Hematopoietic multipotent progenitor cell treated with erythropoietin and hydrocortisone succinate and interleukin-3 and kit ligand, for 4 days (in vitro differentiated cells): ENCODE data around the gene PHLDA2.
"Not testable (repeated sequence)": the region's sequence is repeated elsewhere in the genome, so short reads cannot be mapped to it uniquely, and the experiment has no call there.

Experiments used
- DNase-seq: peaks from one replicate; pipeline ENCODE4 v3.0.0-alpha.2; 2015

Gene PHLDA2

DNA sequence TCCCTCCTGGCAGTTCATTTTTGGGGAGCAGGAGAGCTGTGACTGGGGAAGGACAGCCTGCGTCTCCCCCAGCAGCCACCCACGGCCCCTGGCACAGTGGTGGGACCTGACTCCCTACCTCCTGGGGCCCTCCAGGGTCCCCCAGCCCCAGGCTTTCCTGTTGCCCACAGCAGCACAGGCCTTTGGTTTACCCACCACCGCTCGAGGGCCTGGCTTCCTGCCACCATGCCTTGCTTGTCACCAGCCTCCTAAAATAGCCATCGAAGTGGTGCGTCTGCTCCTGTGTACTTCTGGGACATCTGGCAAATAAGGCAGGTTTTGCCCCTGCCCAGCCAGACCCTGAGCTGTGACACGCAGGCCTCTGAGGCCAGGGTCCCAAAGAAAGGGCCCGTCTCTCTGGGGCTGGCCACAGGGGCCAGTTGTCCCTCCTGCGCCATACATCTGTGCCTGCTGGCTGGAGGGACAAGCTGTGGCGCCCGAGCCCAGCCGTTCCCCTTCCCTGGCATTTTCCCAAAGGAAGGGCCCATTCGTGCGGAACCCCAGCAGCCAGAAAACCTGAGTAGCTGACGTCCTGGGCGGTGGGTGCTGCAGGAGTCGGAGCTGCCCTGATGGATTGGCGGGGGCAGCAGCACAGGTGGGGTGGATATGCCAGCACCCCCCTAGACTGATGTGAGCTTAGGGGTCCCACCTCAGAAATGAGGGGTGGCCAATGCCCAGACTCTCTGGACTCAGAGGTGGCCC lies 14.6 kb downstream of the PHLDA2 start:
- peak; percentile 63 for DNase-seq

DNA sequence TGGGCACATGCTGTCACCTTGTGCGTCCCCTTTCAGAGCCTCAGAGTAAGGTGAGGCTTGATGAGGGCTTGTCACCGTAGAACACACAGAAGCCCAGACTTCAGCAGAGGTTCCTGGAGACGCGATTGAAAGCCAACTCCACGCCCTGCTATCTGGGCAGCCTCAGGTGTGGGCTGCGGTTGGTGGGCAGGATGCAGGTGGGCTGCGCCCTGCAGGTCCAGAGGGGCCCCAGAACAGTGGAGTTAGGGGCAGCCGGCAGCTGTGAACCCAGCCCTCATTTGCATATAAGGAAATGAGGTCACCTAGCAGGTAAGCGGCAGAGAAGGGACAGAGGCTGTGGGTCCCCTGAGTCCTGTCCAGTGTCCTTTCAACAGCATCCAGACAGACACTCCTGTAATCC lies 15.4 kb downstream of the PHLDA2 start:
- no peak for DNase-seq

DNA sequence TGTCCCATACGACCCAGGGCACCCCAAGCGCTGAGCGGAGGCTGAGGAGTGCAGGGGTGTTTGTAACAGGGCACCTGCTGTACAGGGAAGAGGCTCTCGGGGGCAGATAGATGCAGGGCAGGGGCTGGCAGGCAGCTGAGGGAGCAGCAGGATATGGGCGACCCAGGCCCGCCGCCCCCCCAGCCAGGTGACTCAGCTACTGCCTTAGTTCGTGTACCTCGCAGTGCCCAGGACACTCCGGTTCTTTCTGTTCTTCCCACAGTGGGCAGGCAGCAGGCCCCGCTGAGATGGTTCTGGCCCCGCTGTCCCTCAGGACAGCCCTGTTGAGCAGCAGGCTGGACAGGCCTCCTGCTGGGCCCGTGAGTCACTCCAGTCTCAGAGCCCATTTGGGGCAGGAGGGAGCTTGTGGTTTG lies 16.2 kb downstream of the PHLDA2 start:
- DNase-seq = no peak

DNA sequence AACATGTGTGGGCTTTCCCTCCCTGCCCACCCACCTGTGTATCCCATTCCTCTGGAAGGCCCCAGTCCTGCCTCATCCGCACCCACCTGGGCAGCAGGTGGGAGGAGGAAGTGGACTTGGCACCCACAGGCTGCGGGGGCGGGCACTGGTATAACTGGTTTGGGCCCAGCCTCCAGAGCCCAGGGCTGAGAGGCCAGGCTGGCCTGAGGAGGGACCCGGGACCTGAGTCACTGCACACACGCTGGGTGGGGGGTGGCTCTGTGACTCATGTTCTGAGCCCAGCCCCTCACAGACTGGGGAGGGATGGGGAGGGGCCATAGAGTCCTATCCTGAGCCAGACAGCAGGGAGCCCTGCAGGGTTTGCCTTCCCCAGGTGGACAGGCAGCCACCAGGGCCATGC lies 16.7 kb downstream of the PHLDA2 start:
- DNase-seq = no peak

DNA sequence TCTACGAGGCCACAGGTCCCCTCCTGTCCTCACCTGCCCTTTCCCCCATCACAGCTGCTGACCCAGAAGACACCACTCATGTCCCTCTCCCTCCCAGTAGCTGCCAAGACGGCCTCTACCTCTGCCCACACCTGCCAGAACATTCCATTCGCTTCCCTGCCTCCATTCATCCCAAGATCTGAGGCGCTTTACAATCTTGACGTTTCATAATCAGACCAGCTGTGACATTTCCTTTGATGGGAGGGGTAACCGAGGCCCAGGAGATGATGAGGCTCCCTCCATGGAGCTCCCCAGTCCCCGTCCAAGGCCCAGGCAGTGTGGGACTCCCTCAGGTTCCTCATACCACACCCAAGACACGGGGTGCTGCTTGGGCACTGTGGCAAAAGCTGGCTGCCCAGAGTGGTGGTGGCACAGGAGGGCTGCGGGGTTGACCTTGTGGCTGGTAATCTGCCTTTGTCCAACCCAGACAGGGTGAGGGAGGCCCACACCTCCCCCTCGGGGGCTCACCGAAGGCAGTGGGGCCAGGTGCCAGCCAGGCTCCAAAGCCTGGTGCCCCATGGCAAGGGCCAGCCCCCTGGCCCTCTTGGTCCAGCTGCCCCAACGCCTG lies 17.3 kb downstream of the PHLDA2 start:
- no peak for DNase-seq

DNA sequence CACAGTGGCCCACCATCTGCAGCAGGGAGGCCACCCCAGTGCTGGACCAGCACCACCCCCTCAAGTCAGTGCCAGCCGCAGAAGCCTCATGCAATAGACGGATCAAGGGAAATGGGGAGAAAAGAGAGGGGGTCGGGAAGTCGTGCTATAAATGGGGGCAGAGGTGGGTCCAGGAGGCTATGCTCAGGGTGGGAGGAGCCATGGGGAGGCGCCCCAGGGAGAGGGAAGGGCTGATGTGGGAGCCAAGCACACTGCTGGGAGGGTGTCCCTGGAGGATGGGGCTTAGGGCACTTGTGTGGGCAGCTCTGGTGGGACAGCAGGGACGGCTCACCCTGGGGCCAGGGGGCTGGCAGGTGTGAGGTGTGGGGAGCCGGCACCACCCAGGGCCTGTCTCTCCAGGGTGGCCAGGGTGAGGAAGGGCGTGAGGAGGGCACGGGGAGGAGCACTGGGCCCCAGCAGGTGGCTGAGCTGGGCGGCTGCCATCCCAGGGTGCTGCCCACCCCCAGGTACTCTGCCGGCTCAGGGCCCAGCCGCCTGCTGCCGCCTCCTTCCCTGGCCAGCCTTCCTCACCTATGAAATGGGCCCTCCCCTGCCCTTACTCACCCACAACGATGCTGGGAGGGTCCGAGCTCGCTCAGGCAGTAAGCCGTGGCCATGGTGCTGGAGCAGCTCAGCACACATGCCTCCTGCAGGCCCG lies 18.0 kb downstream of the PHLDA2 start:
- DNase-seq = no peak

DNA sequence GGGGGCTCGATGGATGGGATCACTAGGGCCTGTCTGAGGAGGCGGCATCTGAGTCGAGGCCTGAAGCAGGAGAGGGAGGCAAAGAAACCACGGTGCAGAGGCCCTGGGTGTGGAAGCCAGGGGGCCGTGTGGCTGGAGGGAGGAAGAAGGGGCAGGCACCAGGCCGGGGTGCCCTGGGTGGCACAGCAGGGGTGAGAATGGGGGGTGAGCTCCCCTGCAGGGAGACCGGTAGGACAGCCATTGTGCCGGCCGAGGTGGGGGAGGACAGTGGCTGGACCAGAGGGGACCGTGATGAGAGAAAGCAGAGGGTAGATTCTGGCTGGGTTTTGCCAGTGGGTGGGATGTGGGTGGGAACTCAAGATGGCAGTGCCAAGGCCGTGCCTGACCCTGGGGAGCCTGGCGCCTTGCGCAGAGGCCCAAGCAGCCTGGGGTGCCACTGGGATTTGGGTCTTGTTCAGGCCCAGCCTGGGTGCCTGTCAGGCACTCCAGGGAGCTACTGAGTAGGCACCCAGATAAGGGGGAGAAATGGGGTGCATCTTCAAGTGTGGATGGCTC lies 18.7 kb downstream of the PHLDA2 start:
- no peak for DNase-seq

DNA sequence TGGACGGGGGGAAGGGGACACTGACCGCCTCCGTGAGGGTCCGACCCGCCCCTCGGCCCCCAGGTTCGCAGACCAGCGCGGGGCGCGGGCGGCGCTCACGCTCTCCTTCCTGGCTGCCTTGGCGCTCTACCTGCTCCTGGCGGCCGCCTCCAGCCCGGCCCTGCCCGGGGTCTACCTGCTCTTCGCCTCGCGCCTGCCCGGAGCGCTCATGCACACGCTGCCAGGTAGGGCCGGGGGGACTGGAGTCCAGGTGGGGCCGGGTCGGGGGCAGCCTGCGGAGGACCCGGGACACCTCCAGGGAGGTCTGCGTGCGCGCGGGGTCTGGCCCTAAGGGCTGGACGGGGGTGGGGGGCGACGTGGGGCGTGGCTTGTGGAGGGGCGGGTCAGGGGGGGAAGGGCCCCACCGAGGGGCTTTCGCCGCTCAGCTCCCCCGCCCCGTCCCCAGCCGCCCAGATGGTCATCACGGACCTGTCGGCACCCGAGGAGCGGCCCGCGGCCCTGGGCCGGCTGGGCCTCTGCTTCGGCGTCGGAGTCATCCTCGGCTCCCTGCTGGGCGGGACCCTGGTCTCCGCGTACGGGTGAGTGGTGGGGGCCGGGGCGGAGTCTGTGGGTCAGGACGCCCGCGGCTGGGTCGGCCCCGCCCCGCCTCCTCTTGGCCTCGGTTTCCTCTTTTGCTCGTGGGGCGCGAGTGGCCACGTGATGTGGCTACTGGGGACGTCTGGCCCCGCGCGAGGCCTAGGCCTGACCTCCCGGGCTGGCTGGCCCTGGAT lies 19.9 kb downstream of the PHLDA2 start:
- DNase-seq = no peak

DNA sequence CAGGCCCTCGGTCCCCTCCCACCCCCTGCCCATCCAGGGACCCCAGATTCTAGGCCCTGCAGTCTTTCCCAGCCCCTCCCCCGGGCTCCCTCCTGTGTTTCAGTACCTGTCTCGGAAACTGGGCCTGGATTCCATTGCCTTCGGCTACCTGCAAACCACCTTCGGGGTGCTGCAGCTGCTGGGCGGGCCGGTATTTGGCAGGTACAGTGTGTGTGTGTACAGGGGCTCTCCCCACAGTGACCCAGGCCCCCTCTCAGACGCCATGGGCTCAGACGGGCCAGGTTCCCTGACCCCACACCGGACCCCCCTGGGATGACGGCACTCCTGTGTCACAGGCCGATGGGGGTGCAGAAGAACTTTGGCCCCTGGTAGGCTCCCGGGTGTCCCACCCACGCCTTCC lies 21.1 kb downstream of the PHLDA2 start:
- no peak for DNase-seq

DNA sequence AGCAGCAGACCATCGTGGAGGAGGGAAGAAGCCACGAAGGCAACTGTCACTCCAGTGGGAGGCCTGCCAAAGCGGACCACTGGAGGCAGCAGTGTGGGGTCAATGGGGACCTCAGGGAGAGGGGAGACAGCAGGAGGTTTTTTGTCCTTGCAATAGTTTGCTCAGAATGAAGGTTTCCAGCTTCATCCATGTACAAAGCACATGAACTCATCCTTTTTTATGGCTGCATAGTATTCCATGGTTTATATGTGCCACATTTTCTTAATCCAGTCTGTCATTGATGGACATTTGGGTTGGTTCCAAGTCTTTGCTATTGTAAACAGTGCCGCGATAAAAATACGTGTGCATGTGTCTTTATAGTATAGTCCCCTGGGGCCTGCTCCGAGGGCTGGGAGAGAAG lies 23.9 kb downstream of the PHLDA2 start:
- not testable (repeated sequence) for DNase-seq

DNA sequence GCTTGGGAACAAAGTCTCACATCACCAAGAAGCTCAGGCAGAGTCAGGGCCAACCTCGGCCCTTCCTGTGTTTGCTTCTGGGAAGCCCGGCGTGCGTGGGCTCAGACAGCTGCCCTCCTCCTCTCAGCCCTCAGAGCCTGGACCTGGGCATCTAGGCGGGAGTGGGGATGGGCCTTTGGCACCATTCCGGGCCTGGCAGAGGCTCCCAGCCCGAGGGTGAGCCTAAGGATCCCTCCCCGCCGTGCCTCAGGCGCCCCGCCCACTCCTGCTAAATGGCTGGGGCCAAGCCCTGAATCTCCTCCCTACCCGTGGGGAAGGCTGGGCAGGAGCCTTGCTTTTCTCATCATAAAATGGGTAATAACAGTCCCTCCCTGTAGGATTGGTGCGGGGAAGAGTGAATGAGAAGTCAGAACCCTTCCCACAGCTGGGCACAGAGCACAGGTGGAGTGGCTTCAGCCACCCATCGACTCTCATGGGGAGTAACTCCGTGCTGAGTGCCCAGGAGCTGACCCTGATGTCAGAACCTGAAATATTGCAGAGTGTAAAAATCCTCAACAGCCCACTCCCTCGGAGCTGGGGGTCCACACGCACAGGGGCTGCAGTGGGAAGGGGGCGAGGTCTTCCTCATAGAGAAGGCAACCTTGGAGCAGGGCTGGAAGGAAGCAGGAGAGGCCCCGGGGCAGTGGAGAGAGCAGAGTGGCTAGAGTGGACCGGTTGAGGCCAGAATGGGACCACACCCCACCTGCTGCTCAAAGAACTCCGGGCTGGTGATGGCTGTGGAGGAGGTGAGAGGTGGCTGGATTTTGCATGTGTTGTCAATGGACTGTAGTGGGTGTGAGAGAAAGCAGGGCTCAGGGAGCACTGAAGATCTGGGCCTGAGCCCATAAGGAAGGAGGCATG lies 24.8 kb downstream of the PHLDA2 start:
- no peak for DNase-seq

DNA sequence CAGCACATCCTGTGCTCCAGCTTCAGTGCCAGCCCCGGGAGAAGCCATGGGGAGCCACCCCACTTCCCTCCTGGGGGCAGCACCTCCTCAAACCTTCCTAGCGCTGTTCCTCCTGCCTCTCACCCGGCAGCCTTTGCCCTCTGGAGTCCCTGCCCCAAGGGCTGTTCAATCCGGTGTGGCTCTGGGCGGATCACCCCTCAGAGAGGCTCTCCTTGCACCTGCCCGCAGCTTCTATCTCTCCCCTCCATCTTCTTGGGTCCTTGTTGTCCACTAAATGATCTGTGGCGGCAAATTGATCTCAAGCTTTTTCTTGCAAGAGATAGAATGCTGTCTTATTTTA lies 25.6 kb downstream of the PHLDA2 start:
- no peak for DNase-seq

DNA sequence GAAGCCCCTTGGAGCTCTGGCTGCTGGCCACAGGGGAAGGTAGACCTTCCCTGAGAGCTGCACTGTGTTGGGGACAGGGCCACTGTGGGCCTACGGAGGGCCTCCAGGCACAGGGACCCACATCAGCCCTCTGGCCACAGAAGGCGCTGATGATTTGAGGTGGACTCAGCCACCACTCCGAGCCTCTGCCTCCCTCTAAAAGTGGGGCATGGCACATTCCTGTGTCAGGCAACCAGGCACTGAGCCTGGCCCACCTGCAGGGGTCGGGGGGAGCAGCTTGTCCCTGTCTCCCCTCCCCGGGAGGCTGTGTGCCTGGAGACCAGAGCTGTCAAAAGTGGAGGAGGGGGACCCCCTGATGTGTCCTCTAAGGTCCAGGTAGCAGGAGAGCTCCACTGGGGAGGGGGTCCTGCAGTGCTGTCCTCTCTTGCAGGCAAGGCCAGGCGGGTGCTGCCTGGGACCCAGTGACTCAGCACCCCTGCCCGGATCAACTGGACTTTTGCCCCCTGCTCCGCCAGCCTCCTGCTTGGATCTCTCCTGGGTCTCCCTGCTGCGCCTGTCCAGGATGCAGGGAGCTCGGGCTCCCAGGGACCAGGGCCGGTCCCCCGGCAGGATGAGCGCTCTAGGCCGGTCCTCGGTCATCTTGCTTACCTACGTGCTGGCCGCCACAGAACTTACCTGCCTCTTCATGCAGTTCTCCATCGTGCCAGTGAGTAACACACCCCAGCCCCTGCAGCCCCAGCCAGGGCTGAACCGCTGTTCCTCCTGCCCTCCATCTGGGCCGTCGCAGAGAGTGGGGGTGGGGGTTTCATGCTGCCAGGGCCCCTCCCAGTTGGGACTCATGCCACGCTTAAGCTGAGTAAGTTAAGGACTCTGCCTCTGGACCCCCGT lies 26.2 kb downstream of the PHLDA2 start:
- no peak for DNase-seq

DNA sequence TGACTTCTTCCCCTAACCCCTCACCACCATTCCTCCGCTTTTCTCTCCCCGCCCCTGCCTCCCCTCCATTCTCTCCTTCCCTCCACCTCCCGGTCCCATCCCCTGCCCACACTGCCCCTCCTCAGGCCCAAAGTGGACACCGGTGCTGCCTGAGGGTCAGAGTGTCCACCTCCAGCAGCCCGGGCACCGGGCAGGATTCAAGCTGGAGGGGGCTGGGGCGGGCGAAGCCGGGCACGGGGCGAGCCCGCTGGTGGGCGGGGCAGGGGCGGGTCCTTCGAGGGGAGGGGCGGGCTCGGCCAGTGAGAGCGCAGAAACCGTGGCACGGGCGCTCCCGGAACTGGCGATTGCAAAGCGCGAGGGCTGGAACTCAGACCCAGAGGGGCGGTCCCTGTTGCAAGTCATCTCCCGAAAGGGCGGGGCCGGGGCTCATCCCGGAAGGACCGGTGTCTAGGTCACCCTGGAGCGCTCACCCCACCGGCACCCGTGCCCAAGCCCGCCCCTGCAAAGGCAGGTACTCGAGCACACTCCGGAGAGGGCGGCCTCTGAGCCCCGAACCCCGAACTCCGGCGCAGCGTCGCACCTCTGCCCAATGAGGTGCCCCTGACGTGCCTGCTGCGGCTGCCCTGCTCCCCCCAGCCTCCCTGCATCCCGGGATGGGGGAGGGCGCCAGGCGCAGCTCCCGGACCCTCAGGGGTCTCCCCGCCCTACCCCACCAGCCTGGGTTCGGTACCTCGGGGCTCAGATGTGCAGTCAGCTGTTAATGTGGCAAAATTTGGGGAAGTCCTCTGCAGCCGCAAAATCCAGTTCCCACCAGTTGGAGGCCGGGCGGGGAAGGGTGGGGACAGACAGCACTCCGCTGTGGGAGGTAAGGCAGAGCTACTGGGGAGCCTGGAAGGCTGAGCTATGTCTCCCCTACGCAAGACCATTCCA lies 27.1 kb downstream of the PHLDA2 start:
- peak; percentile 98 for DNase-seq

DNA sequence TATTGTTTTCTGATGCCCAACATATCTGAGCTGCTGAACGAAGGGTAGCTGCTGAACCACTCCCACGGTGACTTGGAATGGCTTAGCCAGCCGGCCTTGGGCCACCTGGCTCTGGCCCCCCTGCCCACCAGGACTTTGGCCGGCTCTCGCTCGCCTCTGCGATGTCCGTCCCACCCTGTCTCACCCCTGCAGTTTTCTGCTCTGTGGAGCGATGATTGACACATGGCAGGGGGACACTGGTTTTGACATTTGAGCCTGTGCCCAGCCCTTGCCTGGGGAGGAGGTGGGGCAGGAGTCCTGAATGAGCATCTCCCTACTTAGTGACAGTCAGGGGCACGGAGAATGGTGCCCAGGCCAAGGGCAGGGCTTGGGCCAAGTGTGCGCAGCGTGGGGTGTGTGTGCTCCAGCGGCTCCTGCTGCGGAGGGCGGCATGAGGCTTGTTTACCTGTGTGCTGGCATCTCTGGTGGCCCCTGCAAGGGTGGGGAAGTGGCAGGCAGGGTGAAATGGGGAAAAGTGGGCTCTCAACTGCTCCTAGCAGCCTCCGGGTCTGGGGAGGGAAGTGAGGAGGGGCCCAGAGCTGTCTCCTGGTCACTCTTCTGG lies 27.9 kb downstream of the PHLDA2 start:
- DNase-seq = no peak

DNA sequence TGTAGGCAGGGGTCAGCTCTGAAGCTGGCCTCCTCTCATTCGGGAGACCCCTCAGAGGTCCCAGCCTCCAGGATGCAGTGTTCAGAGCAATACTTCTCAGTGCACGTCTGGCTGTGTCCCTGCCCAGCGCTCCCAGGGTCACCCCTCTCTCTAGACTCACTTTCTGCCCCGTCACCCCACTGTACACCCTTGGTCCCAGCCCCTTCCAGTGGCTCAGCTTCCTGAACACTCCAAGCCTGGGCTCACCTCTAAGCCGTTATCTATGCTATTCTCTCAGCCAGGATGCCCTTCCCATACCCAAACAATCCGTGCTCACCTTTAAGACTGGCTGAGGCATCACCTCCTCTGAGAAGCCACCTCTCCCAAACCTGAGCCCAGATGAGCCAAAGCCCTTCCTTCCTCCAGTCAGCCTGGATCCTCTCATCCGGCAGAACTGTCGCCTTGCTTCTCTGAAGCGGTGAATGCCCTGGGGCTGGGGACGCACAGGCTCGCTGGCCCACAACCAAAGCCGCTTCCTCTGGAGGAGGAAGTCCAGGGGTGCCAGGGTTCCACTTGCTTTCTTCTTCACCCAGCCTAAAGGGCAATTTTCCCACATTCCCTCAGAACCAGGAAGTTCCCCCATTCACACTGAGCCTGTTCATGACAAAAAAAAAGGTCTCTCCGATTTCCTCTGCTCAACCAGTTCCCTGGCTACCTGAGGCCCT lies 30.0 kb downstream of the PHLDA2 start:
- DNase-seq = peak; percentile 44

DNA sequence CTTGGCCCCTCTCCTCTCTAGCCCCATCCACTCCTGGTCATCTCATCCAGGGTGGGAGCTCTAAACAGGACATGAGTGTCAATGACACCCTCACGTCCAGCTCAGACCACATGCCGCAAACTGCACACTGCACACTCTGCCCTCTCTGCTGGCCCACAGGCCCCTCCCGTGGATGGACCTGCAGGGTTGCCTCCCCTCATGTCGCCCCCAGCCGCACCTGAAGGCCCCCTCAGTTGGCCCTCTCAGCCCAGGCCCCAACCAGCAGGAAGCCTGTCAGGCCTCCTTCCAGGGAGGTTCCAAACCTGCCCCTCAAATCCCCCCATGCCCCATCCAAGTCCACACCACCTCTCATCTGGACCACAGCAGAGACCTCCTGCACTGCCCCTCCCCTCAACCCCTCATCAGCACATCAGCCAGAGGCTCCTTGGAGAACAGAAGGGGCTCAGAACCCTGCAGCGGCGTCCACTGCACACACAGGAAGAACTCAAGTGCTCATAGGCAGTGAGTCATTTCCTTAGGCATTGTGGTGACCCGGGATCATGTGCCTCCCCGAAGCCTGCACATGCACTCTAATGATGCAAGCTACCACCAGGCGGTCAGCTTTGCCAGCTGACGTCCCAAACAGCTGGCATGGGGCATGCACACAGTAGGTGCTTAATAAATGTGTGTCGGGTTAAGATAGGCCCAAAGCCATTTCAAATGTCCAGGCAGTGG lies 30.7 kb downstream of the PHLDA2 start:
- peak; percentile 91 for DNase-seq

DNA sequence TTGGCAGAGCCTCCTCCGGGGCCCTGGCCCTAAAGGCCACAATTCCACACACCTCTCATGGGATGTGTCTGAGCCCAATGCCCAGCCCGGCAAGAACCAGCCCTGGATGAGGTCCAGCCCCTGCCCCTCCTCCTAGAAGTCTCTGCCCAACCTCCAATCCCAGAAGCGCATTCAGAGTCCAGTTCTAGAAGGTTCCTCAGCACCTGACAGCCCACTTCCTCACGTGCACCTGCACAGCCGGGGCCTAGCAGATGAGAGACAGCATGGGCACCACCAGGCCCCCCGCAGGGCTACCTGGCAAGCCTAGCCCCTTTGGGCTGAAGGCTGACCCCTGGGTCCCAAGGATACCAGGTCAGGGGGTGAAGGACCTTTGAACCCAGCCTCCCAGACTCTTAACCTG lies 32.2 kb downstream of the PHLDA2 start:
- DNase-seq = no peak
